NCI-H1048 (cell line): ENCODE data around the gene CDC40.
"Not testable (repeated sequence)": the region's sequence is repeated elsewhere in the genome, so short reads cannot be mapped to it uniquely, and the experiment has no call there.

Source experiments
- DNase-seq: peaks from one replicate; lab custom pipeline; 2025; lab: John Stamatoyannopoulos, UW

CDC40 gene

GRCh38 chr6:110271732-110272022, 91.5 kb downstream of the CDC40 start:
- no peak for DNase-seq

GRCh38 chr6:110272781-110273180, 92.6 kb downstream of the CDC40 start:
- DNase-seq, result not testable (repeated sequence)

- DNase-seq, result no peak
These were observed 97.0 kb downstream of the CDC40 start for GRCh38 chr6:110277100-110277665.
